Thyroid gland (tissue), 4 donors: ENCODE data around the gene PAFAH1B2. TPM values are rescaled to one million over a fixed set of nuclear protein-coding genes. Genes with fewer than 3 reads are reported as not detected.
"Not testable (repeated sequence)": the region's sequence is repeated elsewhere in the genome, so short reads cannot be mapped to it uniquely, and the experiment has no call there.

Experiments used
- DNase-seq, 2 donors: peaks; one replicate each; pipeline ENCODE4 v3.0.0-alpha.2; 2019
- H3K27ac ChIP-seq, 3 donors: fragments of 200-600 bp; sonication (generic); 1 replicate in 2 of 3; 2 replicates in 1 of 3; pipeline ENCODE4 v1.5.1; 2016 to 2019; ENCODE audit warnings: mild to moderate bottlenecking in 1 of 3, moderate library complexity in 1 of 3
- H3K27me3 ChIP-seq: fragments of 200-600 bp; sonication (generic); one replicate; pipeline ENCODE4 v1.5.1; 2019
- H3K36me3 ChIP-seq, 2 donors: fragments of 200-600 bp; sonication (generic); one replicate each; pipeline ENCODE4 v1.5.1; 2016 to 2019
- H3K4me1 ChIP-seq, 2 donors: fragments of 200-600 bp; sonication (generic); one replicate each; pipeline ENCODE4 v1.5.1; 2017 to 2019
- H3K4me3 ChIP-seq, 3 donors: fragments of 200-600 bp; sonication (generic); replicated peaks in 1 of 3; 1 replicate in 2 of 3; 2 replicates in 1 of 3; pipeline ENCODE4 v1.5.1; 2016; ENCODE audit warnings: mild to moderate bottlenecking in 1 of 3
- H3K9me3 ChIP-seq: fragments of 200-600 bp; sonication (generic); one replicate; pipeline ENCODE4 v1.5.1; 2017
- POLR2A ChIP-seq, 2 donors: fragments of 450-650 bp; IDR thresholded peaks; one replicate each; pipeline ENCODE4 v1.6.1; 2017; ENCODE audit warnings: antibody characterized with exemption in 2 of 2, mild to moderate bottlenecking in 2 of 2, moderate library complexity in 1 of 2
- WGBS, 2 donors: methylation state at CpG; one replicate each; pipeline ENCODE4 v1.1.5; 2017; 5-methylcytosine and 5-hydroxymethylcytosine counted together
- intact Hi-C: fragments of 100-400 bp; cut with DNase I; formaldehyde crosslinking; loops from one replicate; pipeline ENCODE4 v1.15.1; 2023
- total RNA-seq, 4 donors: library from RNA; depleted of rRNA; stranded (reverse); fragments of >200 nt; gene quantifications; one replicate each; pipeline ENCODE4 v1.2.3, GENCODE V29; 2016
- TF ChIP-seq, protein P1 (sequence below), 6 experiments: fragments of 200-600 bp in 3 of 6; fragments of 450-650 bp in 3 of 6; sonication (generic) in 3 of 6; IDR thresholded peaks; one replicate each; pipeline ENCODE4 v1.5.1; 2016 to 2019; ENCODE audit warnings: antibody characterized with exemption in 6 of 6, mild to moderate bottlenecking in 2 of 6, inconsistent platforms in 1 of 6, moderate library complexity in 1 of 6

Gene PAFAH1B2
- total RNA-seq, 4 donors from 2014 or later: 107 to 128 (median 118) TPM

DNA sequence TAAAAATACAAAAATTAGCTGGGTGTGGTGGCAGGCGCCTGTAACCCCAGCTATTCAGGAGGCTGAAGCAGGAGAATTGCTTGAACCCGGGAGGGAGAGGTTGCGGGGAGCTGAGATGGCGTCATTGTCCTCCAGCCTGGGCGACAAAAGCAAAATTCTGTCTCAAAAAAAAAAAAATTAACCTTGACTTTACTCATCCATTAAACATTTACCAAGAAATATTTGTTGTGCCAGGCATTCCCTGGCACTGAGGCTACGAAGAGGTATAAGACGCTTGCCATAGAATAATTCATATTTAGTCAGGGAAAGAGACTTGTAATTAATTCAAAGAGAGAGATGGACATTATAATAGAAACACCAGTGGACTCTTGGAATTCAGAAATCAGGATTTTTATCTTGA, 13.2 kb upstream of the PAFAH1B2 start:
- Histone ChIP-seq H3K27ac (no peak overlapping the region), H3K36me3 (no peaks in the 10 kb centered on the region), H3K4me1 (no peaks in the 10 kb centered on the region), H3K27me3 (no peaks in the 10 kb centered on the region), H3K9me3 (no peaks in the 10 kb centered on the region), H3K4me3 (no peak overlapping the region)
- TF ChIP-seq, protein P1, sequence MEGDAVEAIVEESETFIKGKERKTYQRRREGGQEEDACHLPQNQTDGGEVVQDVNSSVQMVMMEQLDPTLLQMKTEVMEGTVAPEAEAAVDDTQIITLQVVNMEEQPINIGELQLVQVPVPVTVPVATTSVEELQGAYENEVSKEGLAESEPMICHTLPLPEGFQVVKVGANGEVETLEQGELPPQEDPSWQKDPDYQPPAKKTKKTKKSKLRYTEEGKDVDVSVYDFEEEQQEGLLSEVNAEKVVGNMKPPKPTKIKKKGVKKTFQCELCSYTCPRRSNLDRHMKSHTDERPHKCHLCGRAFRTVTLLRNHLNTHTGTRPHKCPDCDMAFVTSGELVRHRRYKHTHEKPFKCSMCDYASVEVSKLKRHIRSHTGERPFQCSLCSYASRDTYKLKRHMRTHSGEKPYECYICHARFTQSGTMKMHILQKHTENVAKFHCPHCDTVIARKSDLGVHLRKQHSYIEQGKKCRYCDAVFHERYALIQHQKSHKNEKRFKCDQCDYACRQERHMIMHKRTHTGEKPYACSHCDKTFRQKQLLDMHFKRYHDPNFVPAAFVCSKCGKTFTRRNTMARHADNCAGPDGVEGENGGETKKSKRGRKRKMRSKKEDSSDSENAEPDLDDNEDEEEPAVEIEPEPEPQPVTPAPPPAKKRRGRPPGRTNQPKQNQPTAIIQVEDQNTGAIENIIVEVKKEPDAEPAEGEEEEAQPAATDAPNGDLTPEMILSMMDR (IDR thresholded peaks at IDR 0.05): no peak
- TF ChIP-seq POLR2A (IDR thresholded peaks at IDR 0.05): no peak
- 93 to 96% methylated on average over 7 of the region's 7 CpGs for WGBS, 2 donors
- no peak for DNase-seq
- intact Hi-C loops: no loop called here

DNA sequence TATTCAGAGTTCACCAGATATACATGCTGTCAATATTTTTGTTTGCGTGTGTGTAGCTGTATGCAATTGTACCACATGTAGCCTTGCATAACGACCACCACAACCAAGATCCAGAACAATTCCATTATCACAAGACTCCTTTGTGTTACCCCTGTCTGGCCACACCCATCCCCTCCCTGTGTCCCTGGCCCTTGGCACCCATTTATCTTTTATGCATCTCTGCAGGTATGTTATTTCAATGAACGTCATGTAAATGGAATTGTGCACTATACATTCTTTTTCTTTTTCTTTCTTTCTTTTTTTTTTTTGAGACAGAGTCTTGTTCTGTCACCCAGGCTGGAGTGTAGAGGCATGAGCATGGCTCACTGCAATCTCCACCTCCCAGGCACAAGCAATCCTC, 9.7 kb upstream of the PAFAH1B2 start:
- no peak for TF ChIP-seq POLR2A (IDR thresholded peaks at IDR 0.05)
- TF ChIP-seq, protein P1 (IDR thresholded peaks at IDR 0.05): no peak
- no peaks in the 10 kb centered on the region for H3K4me1 ChIP-seq
- intact Hi-C loops: no loop called here
- no peaks in the 10 kb centered on the region for H3K9me3 ChIP-seq
- no peaks in the 10 kb centered on the region for H3K36me3 ChIP-seq
- H3K27me3 ChIP-seq: no peaks in the 10 kb centered on the region
- 76% methylated on average over 2 to 3 of the region's 3 CpGs for WGBS, 2 donors
- H3K27ac ChIP-seq: no peak overlapping the region
- no peak overlapping the region for H3K4me3 ChIP-seq
- no peak for DNase-seq

DNA sequence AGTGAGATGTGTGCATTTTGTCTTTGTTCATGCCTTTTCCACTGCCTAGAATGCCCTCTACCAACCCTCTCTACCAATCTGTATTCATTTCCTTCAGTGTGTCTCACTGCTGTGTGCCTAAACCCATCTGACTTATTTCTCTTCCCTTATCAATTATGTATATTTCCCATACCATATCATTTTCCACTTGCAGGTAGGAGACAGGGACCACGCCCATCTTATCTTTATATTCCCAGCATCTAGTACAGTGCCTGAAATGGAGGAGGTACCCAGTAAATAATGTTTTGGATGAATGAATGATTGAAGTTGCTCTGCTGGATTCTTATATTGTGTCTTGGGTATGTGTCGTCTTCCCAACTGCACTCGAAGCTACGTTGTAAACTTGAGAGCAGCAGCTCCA, 9.1 kb upstream of the PAFAH1B2 start:
- H3K4me3 ChIP-seq, H3K27ac ChIP-seq, H3K27me3 ChIP-seq, H3K9me3 ChIP-seq, H3K36me3 ChIP-seq, intact Hi-C loops, DNase-seq, H3K4me1 ChIP-seq: not testable (repeated sequence)
- WGBS, 2 donors: 83% methylated on average over 1 of the region's 4 CpGs; no CpG with 5 or more reads in 1 of the 2 donors

GRCh38 chr11:117137223-117138086, 6.6 kb upstream of the PAFAH1B2 start:
- H3K4me1 ChIP-seq, intact Hi-C loops, H3K9me3 ChIP-seq, DNase-seq, H3K36me3 ChIP-seq, H3K27me3 ChIP-seq, H3K27ac ChIP-seq, H3K4me3 ChIP-seq: not testable (repeated sequence)
- no CpG with 5 or more reads among the region's 15 CpGs for WGBS, 2 donors

GRCh38 chr11:117143390-117143789, 697 bp upstream of the PAFAH1B2 start:
- peak overlapping the region; percentile 79 to 88 (median 86) for H3K27ac ChIP-seq
- WGBS, 2 donors: 7 to 8% methylated on average over 5 of the region's 5 CpGs
- intact Hi-C loops: loop anchor here (10.0 kb wide), 1 partner anchor 81 kb away; no protein-coding TSS in a partner anchor
- H3K27me3 ChIP-seq: no peaks in the 10 kb centered on the region
- peak; percentile 75 to 79 for DNase-seq
- TF ChIP-seq, protein P1 (IDR thresholded peaks at IDR 0.05): no peak
- TF ChIP-seq POLR2A (IDR thresholded peaks at IDR 0.05): no peak
- H3K9me3 ChIP-seq: no peaks in the 10 kb centered on the region
- H3K4me1 ChIP-seq: peaks cover 15 to 24% of the 10 kb centered on the region in 2 donors
- H3K36me3 ChIP-seq: no peaks in the 10 kb centered on the region
- peak overlapping the region; percentile 69 to 91 (median 90) for H3K4me3 ChIP-seq
